NCI-H526 treated with DMSO at 0.1 percent for 48 hours (cell line): ENCODE data around the gene PIKFYVE.
"Not testable (repeated sequence)": the region's sequence is repeated elsewhere in the genome, so short reads cannot be mapped to it uniquely, and the experiment has no call there.

ENCODE experiments used
- DNase-seq: peaks from one replicate; lab custom pipeline; 2025; lab: John Stamatoyannopoulos, UW

The PIKFYVE gene

GRCh38 chr2:208297961-208298360 is 31.9 kb downstream of the PIKFYVE start:
- DNase-seq: no peak

- no peak for DNase-seq
These were observed 35.0 kb downstream of the PIKFYVE start for GRCh38 chr2:208300847-208301618.

- DNase-seq: no peak
These were observed 38.1 kb downstream of the PIKFYVE start for GRCh38 chr2:208304157-208304556.

- DNase-seq: no peak
These were observed 38.6 kb downstream of the PIKFYVE start for GRCh38 chr2:208304695-208305094.

- no peak for DNase-seq
These were observed 40.2 kb downstream of the PIKFYVE start for GRCh38 chr2:208306291-208306690.

GRCh38 chr2:208311321-208311720 is 45.3 kb downstream of the PIKFYVE start:
- DNase-seq: no peak

- no peak for DNase-seq
These were observed 45.9 kb downstream of the PIKFYVE start for GRCh38 chr2:208311954-208312353.

GRCh38 chr2:208315081-208315788 is 49.2 kb downstream of the PIKFYVE start:
- DNase-seq: no peak

- DNase-seq: no peak
These were observed 52.1 kb downstream of the PIKFYVE start for GRCh38 chr2:208318127-208318526.

- no peak for DNase-seq
These were observed 53.3 kb downstream of the PIKFYVE start for GRCh38 chr2:208319391-208319790.

GRCh38 chr2:208320686-208321085 is 54.6 kb downstream of the PIKFYVE start:
- no peak for DNase-seq

GRCh38 chr2:208326016-208326415 is 60.0 kb downstream of the PIKFYVE start:
- no peak for DNase-seq

- DNase-seq: no peak
These were observed 63.4 kb downstream of the PIKFYVE start for GRCh38 chr2:208329485-208329884.

- no peak for DNase-seq
These were observed 68.2 kb downstream of the PIKFYVE start for GRCh38 chr2:208334230-208334629.

GRCh38 chr2:208346756-208347155 is 80.7 kb downstream of the PIKFYVE start:
- DNase-seq: no peak

- DNase-seq: no peak
These were observed 84.6 kb downstream of the PIKFYVE start for GRCh38 chr2:208350610-208351009.

GRCh38 chr2:208352644-208353567 is 86.9 kb downstream of the PIKFYVE start:
- no peak for DNase-seq

GRCh38 chr2:208354964-208355381 is 88.9 kb downstream of the PIKFYVE start:
- no peak for DNase-seq

GRCh38 chr2:208356420-208356819 is 90.4 kb downstream of the PIKFYVE start:
- DNase-seq: not testable (repeated sequence)

GRCh38 chr2:208356846-208357574 is 91.0 kb downstream of the PIKFYVE start:
- DNase-seq: no peak

- DNase-seq: no peak
These were observed 92.9 kb downstream of the PIKFYVE start for GRCh38 chr2:208358758-208359631.
